ENCODE data around the gene PSMD14. TPM values are rescaled to one million over a fixed set of nuclear protein-coding genes. Genes with fewer than 3 reads are reported as not detected.

PSMD14 gene
- total RNA-seq, 1 experiment from 2014 or later = 81.1 TPM

DNA sequence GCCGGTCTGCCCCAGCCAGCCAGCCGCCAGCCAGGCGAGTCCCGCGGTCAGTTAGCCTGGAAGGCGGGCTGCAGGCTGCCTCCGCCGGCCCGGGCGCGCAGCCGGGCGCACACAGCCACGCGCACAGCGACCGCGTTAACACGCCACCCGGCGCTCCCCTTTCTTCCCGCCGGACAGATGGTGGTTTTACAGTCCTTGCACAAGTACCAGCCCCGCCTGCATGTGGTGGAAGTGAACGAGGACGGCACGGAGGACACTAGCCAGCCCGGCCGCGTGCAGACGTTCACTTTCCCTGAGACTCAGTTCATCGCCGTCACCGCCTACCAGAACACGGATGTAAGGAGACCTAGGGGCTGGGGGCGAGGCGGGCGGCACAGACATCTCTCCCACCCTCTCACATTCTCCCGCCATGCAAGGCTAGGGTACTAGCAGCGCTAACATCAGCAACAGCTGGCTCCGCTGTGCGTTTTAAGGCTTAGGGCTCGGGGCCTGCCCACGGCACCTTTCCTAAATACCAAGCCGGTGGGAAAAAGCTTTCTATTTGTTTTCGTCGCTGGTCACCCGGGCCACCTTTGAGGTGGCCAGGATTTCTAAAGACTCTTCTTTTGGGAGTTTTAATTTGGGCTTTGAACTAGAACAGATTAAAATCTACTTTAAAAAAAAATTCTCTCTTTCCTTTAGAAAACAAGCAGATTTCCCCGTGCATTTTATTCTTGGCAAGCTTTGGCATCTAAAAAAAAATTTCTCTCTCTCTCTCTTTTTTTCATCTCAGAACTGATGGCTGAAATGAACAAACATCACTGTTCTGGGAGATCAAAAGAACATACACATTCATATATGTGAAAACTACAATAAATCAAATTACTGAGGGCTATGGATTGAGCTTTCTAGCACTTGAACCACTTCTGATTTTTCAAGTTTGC lies 110.8 kb downstream of the PSMD14 start:
- intact Hi-C loops (cut with micrococcal nuclease; ENCODE audit: unreplicated experiment) = no loop called here
- Mint-ChIP-seq H3K27ac (ENCODE audit: unreplicated experiment) (no peak overlapping the region), H3K4me1 (ENCODE audit: low read depth, unreplicated experiment) (peaks cover 29% of the 10 kb centered on the region), H3K36me3 (ENCODE audit: insufficient read depth, unreplicated experiment) (no peaks in the 10 kb centered on the region), H3K9me3 (ENCODE audit: unreplicated experiment) (peaks cover 1% of the 10 kb centered on the region), H3K27me3 (ENCODE audit: insufficient read depth, unreplicated experiment) (peaks cover 50% of the 10 kb centered on the region), H3K4me3 (ENCODE audit: unreplicated experiment) (peak overlapping the region; percentile 71)
- CTCF ChIA-PET = no interaction called here
- peaks cover 6% of the 10 kb centered on the region for H3K27me3 ChIP-seq (replicated peaks; ENCODE audit: control insufficient read depth, insufficient read depth, low read length)
- peaks cover 18% of the 10 kb centered on the region for H3K4me1 ChIP-seq
- no peaks in the 10 kb centered on the region for H3K9me3 ChIP-seq
- H3K36me3 ChIP-seq (ENCODE audit: control insufficient read depth, insufficient read depth, low read length) = no peaks in the 10 kb centered on the region
- no TSS peak for BruUV-seq (replicated peaks)
- DNase-seq = peak; percentile 50
- TF ChIP-seq, protein P1, sequence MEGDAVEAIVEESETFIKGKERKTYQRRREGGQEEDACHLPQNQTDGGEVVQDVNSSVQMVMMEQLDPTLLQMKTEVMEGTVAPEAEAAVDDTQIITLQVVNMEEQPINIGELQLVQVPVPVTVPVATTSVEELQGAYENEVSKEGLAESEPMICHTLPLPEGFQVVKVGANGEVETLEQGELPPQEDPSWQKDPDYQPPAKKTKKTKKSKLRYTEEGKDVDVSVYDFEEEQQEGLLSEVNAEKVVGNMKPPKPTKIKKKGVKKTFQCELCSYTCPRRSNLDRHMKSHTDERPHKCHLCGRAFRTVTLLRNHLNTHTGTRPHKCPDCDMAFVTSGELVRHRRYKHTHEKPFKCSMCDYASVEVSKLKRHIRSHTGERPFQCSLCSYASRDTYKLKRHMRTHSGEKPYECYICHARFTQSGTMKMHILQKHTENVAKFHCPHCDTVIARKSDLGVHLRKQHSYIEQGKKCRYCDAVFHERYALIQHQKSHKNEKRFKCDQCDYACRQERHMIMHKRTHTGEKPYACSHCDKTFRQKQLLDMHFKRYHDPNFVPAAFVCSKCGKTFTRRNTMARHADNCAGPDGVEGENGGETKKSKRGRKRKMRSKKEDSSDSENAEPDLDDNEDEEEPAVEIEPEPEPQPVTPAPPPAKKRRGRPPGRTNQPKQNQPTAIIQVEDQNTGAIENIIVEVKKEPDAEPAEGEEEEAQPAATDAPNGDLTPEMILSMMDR (IDR thresholded peaks at IDR 0.05; ENCODE audit: insufficient read depth in 1 of 2, low read depth in 1 of 2, low read length in 1 of 2, severe bottlenecking in 1 of 2, unreplicated experiment in 1 of 2) = no peak
- H3K4me3 ChIP-seq (ENCODE audit: low read depth, low read length) = peak overlapping the region; percentile 39
- POLR2A ChIA-PET = no interaction called here

DNA sequence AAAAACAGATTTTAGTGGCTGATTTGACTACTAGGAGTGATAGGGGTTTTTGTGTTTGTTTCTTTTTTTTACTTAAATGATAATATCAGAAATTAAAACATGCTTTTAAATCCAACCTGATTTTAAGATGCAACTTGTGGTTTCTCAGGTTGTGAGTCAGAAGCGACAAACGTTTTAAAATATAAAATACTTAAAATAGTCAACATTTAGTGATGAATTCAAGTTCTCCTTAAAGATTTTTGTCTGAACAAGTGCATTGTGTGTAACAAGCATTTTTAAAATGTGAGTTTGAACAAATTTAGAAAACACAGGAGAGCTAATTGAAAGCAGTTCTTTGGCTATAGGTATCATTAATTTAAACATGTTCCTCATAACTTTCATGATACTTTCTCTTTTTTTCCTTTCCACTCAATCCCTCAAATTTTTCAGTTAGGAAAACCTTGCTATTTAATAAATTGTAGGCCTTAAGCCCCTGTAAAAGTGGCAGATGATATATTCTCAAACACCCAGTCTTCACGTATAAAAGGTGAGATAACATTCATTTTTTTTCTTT lies 111.5 kb downstream of the PSMD14 start:
- Histone ChIP-seq H3K27me3 (replicated peaks; ENCODE audit: control insufficient read depth, insufficient read depth, low read length) (peaks cover 6% of the 10 kb centered on the region), H3K36me3 (ENCODE audit: control insufficient read depth, insufficient read depth, low read length) (no peaks in the 10 kb centered on the region), H3K4me1 (peaks cover 18% of the 10 kb centered on the region), H3K9me3 (no peaks in the 10 kb centered on the region), H3K4me3 (ENCODE audit: low read depth, low read length) (no peak overlapping the region)
- Mint-ChIP-seq H3K9me3 (ENCODE audit: unreplicated experiment) (peaks cover 9% of the 10 kb centered on the region), H3K27me3 (ENCODE audit: insufficient read depth, unreplicated experiment) (peaks cover 57% of the 10 kb centered on the region), H3K27ac (ENCODE audit: unreplicated experiment) (no peak overlapping the region), H3K4me1 (ENCODE audit: low read depth, unreplicated experiment) (peaks cover 29% of the 10 kb centered on the region), H3K4me3 (ENCODE audit: unreplicated experiment) (peak overlapping the region; percentile 71), H3K36me3 (ENCODE audit: insufficient read depth, unreplicated experiment) (peaks cover 6% of the 10 kb centered on the region)
- BruUV-seq (replicated peaks) = no TSS peak
- ChIA-PET POLR2A (no interaction called here), CTCF (interaction anchor here (0.6 kb wide), 1 partner anchor 228 kb away, joined by 7 read pairs; no protein-coding TSS in a partner anchor)
- intact Hi-C loops (cut with micrococcal nuclease; ENCODE audit: unreplicated experiment) = no loop called here
- TF ChIP-seq, protein P1 (IDR thresholded peaks at IDR 0.05; ENCODE audit: insufficient read depth in 1 of 2, low read depth in 1 of 2, low read length in 1 of 2, severe bottlenecking in 1 of 2, unreplicated experiment in 1 of 2) = no peak
- no peak for DNase-seq

DNA sequence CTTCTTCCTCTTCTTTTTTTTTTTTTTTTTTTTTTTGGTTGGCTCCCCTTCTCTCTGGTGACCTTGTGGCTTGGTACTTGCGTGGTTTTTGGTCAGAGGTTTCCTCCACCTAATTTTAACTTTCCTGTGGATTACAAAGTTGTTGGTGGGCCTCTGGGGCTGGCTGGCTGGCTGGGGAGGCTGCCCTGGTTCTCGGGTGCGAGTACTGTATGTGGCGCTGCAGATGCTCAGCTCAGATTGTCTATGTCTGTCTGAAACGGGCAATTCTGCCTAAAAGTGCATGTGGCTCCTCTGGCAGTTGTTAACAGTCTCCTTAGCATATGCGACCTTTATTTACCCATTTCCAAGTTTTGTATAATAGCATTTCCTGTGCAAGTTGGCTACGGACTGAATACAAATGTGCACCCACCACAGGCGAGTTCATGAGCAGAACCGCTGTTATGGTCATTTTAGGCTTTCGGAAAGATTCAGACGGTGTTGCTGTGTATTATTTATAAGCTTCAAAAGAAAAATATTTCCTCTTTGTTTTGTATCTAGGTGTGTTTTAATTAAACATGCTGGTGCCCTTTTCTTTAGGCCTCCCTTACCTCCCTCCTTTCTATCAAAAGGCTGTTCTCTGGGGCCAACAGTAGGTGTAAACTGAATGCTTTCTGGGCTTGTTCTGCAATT lies 112.3 kb downstream of the PSMD14 start:
- no TSS peak for BruUV-seq (replicated peaks)
- Mint-ChIP-seq H3K9me3 (ENCODE audit: unreplicated experiment) (peaks cover 10% of the 10 kb centered on the region), H3K27me3 (ENCODE audit: insufficient read depth, unreplicated experiment) (peaks cover 58% of the 10 kb centered on the region), H3K4me1 (ENCODE audit: low read depth, unreplicated experiment) (peaks cover 29% of the 10 kb centered on the region), H3K27ac (ENCODE audit: unreplicated experiment) (no peak overlapping the region), H3K4me3 (ENCODE audit: unreplicated experiment) (no peak overlapping the region), H3K36me3 (ENCODE audit: insufficient read depth, unreplicated experiment) (peaks cover 6% of the 10 kb centered on the region)
- Histone ChIP-seq H3K4me1 (peaks cover 18% of the 10 kb centered on the region), H3K4me3 (ENCODE audit: low read depth, low read length) (no peak overlapping the region), H3K36me3 (ENCODE audit: control insufficient read depth, insufficient read depth, low read length) (no peaks in the 10 kb centered on the region), H3K9me3 (no peaks in the 10 kb centered on the region), H3K27me3 (replicated peaks; ENCODE audit: control insufficient read depth, insufficient read depth, low read length) (peaks cover 6% of the 10 kb centered on the region)
- intact Hi-C loops (cut with micrococcal nuclease; ENCODE audit: unreplicated experiment) = no loop called here
- ChIA-PET POLR2A (no interaction called here), CTCF (interaction anchor here (0.6 kb wide), 1 partner anchor 229 kb away, joined by 7 read pairs; no protein-coding TSS in a partner anchor)
- DNase-seq = no peak
- TF ChIP-seq, protein P1 (IDR thresholded peaks at IDR 0.05; ENCODE audit: insufficient read depth in 1 of 2, low read depth in 1 of 2, low read length in 1 of 2, severe bottlenecking in 1 of 2, unreplicated experiment in 1 of 2) = no peak
